Breast epithelium (tissue), 3 donors: ENCODE measurements around the gene CARF.

Experiments
- POLR2A ChIP-seq: fragments of 450-650 bp; IDR thresholded peaks from one replicate; pipeline ENCODE4 v1.6.1; 2016; ENCODE audit warnings: antibody characterized with exemption, mild to moderate bottlenecking, moderate library complexity
- POLR2AphosphoS5 ChIP-seq, 3 donors: sonication (generic); formaldehyde crosslinking; IDR thresholded peaks; one replicate each; pipeline ENCODE4 v1.6.1; 2017; ENCODE audit warnings: antibody characterized with exemption in 3 of 3
- TF ChIP-seq, protein P1 (sequence below), 3 donors: fragments of 450-650 bp; IDR thresholded peaks; one replicate each; pipeline ENCODE4 v1.5.1; 2016 to 2017; ENCODE audit warnings: antibody characterized with exemption in 3 of 3, mild to moderate bottlenecking in 3 of 3, moderate library complexity in 3 of 3

DNA sequence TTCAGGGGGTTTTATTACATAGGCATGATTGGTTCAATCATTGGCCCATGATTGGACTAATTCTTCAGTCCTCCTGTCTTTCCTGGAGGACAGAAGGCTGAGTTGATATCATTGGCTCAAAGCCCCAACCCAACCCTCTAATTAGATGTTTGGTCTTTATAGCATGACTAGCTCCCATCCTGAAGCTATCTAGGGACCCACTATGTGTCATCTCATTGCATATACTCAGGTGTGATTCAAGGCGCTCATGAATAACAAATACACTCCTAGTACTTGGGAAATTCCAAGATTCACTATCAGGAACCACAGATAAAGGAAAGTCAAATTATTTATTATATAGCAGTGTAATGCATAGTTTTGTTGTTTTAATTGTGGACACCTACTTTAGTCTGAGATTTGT lies 77.7 kb downstream of the CARF start:
- TF ChIP-seq, protein P1, sequence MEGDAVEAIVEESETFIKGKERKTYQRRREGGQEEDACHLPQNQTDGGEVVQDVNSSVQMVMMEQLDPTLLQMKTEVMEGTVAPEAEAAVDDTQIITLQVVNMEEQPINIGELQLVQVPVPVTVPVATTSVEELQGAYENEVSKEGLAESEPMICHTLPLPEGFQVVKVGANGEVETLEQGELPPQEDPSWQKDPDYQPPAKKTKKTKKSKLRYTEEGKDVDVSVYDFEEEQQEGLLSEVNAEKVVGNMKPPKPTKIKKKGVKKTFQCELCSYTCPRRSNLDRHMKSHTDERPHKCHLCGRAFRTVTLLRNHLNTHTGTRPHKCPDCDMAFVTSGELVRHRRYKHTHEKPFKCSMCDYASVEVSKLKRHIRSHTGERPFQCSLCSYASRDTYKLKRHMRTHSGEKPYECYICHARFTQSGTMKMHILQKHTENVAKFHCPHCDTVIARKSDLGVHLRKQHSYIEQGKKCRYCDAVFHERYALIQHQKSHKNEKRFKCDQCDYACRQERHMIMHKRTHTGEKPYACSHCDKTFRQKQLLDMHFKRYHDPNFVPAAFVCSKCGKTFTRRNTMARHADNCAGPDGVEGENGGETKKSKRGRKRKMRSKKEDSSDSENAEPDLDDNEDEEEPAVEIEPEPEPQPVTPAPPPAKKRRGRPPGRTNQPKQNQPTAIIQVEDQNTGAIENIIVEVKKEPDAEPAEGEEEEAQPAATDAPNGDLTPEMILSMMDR (IDR thresholded peaks at IDR 0.05): no peak
- TF ChIP-seq POLR2AphosphoS5 (IDR thresholded peaks at IDR 0.05): no peak
- no peak for TF ChIP-seq POLR2A
